ENCODE data around the gene VTA1. TPM values are rescaled to one million over a fixed set of nuclear protein-coding genes. Genes with fewer than 3 reads are reported as not detected.

Gene VTA1
- total and polyA plus RNA-seq, 2 of the 13 experiments (the other 11 are each of a cell fraction or from before 2014, with no cell fraction given) = 70.7 to 89.1 TPM

GRCh38 chr6:142118925-142119324 is 28.1 kb upstream of the VTA1 start:
- H3K27ac ChIP-seq (ENCODE audit: extremely low read length, insufficient read depth, low read length) = no peak overlapping the region
- ATAC-seq (no peak), FAIRE-seq (no peak), DNase-seq (ENCODE audit: low spot score) (no peak)
- ChIA-PET CTCF (ENCODE audit: low intra/inter-chr PET ratio, low total read pairs) (no interaction called here), POLR2A (no interaction called here)
- no peak overlapping the region for H2AFZ ChIP-seq (ENCODE audit: low read length)
- intact Hi-C loops (cut with micrococcal nuclease; ENCODE audit: unreplicated experiment) (no loop called here), in situ Hi-C loops (cut with HindIII; ENCODE audit: extremely low pct_ligation_motif_present, low pct_unique_long_range_greater_than_20kb) (loop anchor here (10.0 kb wide), 1 partner anchor 134 kb away; no protein-coding TSS in a partner anchor)
- H3K4me1 ChIP-seq (ENCODE audit: insufficient read depth, low read length) = no peaks in the 10 kb centered on the region
- H3K9ac ChIP-seq (ENCODE audit: insufficient read depth, low read depth, low read length) = no peak overlapping the region
- no peaks in the 10 kb centered on the region for H3K27me3 ChIP-seq (ENCODE audit: control insufficient read depth in 1 of 2, insufficient read depth in 2 of 2, low read length in 2 of 2)
- no peaks in the 10 kb centered on the region for H3K79me2 ChIP-seq (ENCODE audit: insufficient read depth, low read length)
- H3K4me2 ChIP-seq (ENCODE audit: low read depth, low read length) = no peak overlapping the region
- H4K20me1 ChIP-seq (ENCODE audit: insufficient read depth, low read length) = no peaks in the 10 kb centered on the region
- no TSS peak for BruUV-seq (replicated peaks)
- no peaks in the 10 kb centered on the region for H3K9me3 ChIP-seq (ENCODE audit: low read length)
- no peak overlapping the region for H3K4me3 ChIP-seq (replicated peaks in 1 of 3; ENCODE audit: insufficient read depth in 1 of 3, low read depth in 2 of 3, low read length in 3 of 3)
- WGBS (ENCODE audit: low lambda C conversion rate) = 31% methylated on average over 2 of the region's 2 CpGs
- H3K36me3 ChIP-seq (replicated peaks in 1 of 2; ENCODE audit: control insufficient read depth in 1 of 2, insufficient read depth in 2 of 2, low read length in 2 of 2) = no peaks in the 10 kb centered on the region
- TF ChIP-seq ZSCAN22 (CRISPR knock-in tag; IDR thresholded peaks at IDR 0.05) (no peak), ZSCAN9 (CRISPR knock-in tag; IDR thresholded peaks at IDR 0.05; ENCODE audit: borderline replicate concordance) (no peak), GTF2F1 (IDR thresholded peaks at IDR 0.05; ENCODE audit: low read length) (no peak), SNAI1 (CRISPR knock-in tag; IDR thresholded peaks at IDR 0.05; ENCODE audit: borderline replicate concordance) (no peak), ZFP36 (IDR thresholded peaks at IDR 0.05; ENCODE audit: borderline replicate concordance, low read depth, low read length, partially characterized antibody) (no peak), ZNF746 (CRISPR knock-in tag; IDR thresholded peaks at IDR 0.05) (no peak), ZBTB2 (CRISPR knock-in tag; IDR thresholded peaks at IDR 0.05; ENCODE audit: low read depth) (no peak), HOXA5 (CRISPR knock-in tag; IDR thresholded peaks at IDR 0.05) (no peak), NCOA5 (CRISPR knock-in tag; IDR thresholded peaks at IDR 0.05) (no peak), ZNF782 (CRISPR knock-in tag; IDR thresholded peaks at IDR 0.05; ENCODE audit: borderline replicate concordance) (no peak), BORCS8-MEF2B (CRISPR knock-in tag; IDR thresholded peaks at IDR 0.05) (no peak), FOXO4 (CRISPR knock-in tag; conservative IDR thresholded peaks at IDR 0.05) (no peak), SRSF1 (optimal IDR thresholded peaks at IDR 0.05; ENCODE audit: low read depth, low read length) (no peak)
- TF ChIP-seq, protein P1, sequence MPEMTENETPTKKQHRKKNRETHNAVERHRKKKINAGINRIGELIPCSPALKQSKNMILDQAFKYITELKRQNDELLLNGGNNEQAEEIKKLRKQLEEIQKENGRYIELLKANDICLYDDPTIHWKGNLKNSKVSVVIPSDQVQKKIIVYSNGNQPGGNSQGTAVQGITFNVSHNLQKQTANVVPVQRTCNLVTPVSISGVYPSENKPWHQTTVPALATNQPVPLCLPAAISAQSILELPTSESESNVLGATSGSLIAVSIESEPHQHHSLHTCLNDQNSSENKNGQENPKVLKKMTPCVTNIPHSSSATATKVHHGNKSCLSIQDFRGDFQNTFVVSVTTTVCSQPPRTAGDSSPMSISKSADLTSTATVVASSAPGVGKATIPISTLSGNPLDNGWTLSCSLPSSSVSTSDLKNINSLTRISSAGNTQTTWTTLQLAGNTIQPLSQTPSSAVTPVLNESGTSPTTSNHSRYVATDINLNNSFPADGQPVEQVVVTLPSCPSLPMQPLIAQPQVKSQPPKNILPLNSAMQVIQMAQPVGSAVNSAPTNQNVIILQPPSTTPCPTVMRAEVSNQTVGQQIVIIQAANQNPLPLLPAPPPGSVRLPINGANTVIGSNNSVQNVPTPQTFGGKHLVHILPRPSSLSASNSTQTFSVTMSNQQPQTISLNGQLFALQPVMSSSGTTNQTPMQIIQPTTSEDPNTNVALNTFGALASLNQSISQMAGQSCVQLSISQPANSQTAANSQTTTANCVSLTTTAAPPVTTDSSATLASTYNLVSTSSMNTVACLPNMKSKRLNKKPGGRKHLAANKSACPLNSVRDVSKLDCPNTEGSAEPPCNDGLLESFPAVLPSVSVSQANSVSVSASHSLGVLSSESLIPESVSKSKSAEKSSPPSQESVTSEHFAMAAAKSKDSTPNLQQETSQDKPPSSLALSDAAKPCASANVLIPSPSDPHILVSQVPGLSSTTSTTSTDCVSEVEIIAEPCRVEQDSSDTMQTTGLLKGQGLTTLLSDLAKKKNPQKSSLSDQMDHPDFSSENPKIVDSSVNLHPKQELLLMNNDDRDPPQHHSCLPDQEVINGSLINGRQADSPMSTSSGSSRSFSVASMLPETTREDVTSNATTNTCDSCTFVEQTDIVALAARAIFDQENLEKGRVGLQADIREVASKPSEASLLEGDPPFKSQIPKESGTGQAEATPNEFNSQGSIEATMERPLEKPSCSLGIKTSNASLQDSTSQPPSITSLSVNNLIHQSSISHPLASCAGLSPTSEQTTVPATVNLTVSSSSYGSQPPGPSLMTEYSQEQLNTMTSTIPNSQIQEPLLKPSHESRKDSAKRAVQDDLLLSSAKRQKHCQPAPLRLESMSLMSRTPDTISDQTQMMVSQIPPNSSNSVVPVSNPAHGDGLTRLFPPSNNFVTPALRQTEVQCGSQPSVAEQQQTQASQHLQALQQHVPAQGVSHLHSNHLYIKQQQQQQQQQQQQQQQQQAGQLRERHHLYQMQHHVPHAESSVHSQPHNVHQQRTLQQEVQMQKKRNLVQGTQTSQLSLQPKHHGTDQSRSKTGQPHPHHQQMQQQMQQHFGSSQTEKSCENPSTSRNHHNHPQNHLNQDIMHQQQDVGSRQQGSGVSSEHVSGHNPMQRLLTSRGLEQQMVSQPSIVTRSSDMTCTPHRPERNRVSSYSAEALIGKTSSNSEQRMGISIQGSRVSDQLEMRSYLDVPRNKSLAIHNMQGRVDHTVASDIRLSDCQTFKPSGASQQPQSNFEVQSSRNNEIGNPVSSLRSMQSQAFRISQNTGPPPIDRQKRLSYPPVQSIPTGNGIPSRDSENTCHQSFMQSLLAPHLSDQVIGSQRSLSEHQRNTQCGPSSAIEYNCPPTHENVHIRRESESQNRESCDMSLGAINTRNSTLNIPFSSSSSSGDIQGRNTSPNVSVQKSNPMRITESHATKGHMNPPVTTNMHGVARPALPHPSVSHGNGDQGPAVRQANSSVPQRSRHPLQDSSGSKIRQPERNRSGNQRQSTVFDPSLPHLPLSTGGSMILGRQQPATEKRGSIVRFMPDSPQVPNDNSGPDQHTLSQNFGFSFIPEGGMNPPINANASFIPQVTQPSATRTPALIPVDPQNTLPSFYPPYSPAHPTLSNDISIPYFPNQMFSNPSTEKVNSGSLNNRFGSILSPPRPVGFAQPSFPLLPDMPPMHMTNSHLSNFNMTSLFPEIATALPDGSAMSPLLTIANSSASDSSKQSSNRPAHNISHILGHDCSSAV (CRISPR knock-in tag; IDR thresholded peaks at IDR 0.05; ENCODE audit: borderline replicate concordance) = no peak

Measured in HepG2 (cell line).